Ovary (tissue), 3 donors: ENCODE data around the gene P4HTM.

ENCODE experiments used
- CTCF ChIP-seq, 3 donors: fragments of 450-650 bp in 2 of 3; fragments of 200-600 bp in 1 of 3; IDR thresholded peaks; one replicate each; pipeline versions ENCODE4 v1.5.1 to v1.8.0; 2016 to 2022; ENCODE audit warnings: antibody characterized with exemption in 3 of 3, mild to moderate bottlenecking in 1 of 3
- EP300 ChIP-seq: sonication (generic); formaldehyde crosslinking; IDR thresholded peaks from one replicate; pipeline ENCODE4 v1.6.1; 2017; ENCODE audit warnings: antibody characterized with exemption
- POLR2A ChIP-seq: fragments of 450-650 bp; IDR thresholded peaks from one replicate; pipeline ENCODE4 v1.6.1; 2017; ENCODE audit warnings: antibody characterized with exemption, mild to moderate bottlenecking, moderate library complexity
- donor health status: DM: no; HTN: no; CAD: no.

GRCh38 chr3:48950051-48950450 lies 40.0 kb upstream of the P4HTM start:
- TF ChIP-seq CTCF (IDR thresholded peaks at IDR 0.05) (no peak), POLR2A (no peak), EP300 (no peak)
